ENCODE data around the gene ANK3.

Gene ANK3

GRCh38 chr10:60189861-60190475 is 199.7 kb downstream of the ANK3 start:
- H3K27me3 ChIP-seq, result no peaks in the 10 kb centered on the region
- no peak overlapping the region for H3K4me3 ChIP-seq
- H3K9me3 ChIP-seq, result no peaks in the 10 kb centered on the region
- H3K4me1 ChIP-seq, result peaks cover 0 to 37% (median 0%) of the 10 kb centered on the region in 4 donors
- H3K27ac ChIP-seq, result no peak overlapping the region
- no peaks in the 10 kb centered on the region for H3K36me3 ChIP-seq
- TF ChIP-seq CTCF (IDR thresholded peaks at IDR 0.05), result no peak
- DNase-seq, result no peak
- intact Hi-C loops (cut with DNase I; ENCODE audit: low total_unique reads), result no loop called here

GRCh38 chr10:60188548-60188947 is 201.1 kb downstream of the ANK3 start:
- Histone ChIP-seq H3K9me3 (no peaks in the 10 kb centered on the region), H3K4me3 (no peak overlapping the region), H3K36me3 (no peaks in the 10 kb centered on the region), H3K27ac (no peak overlapping the region), H3K27me3 (no peaks in the 10 kb centered on the region), H3K4me1 (peaks cover 0 to 51% (median 4%) of the 10 kb centered on the region in 4 donors)
- intact Hi-C loops (cut with DNase I; ENCODE audit: low total_unique reads), result no loop called here
- DNase-seq, result no peak
- no peak for TF ChIP-seq CTCF (IDR thresholded peaks at IDR 0.05)

- no peak overlapping the region for H3K4me3 ChIP-seq
- no peak for TF ChIP-seq CTCF (IDR thresholded peaks at IDR 0.05)
- H3K27ac ChIP-seq, result no peak overlapping the region
- DNase-seq, result no peak
- H3K9me3 ChIP-seq, result no peaks in the 10 kb centered on the region
- H3K36me3 ChIP-seq, result no peaks in the 10 kb centered on the region
- intact Hi-C loops (cut with DNase I; ENCODE audit: low total_unique reads), result no loop called here
- peaks cover 0 to 58% (median 4%) of the 10 kb centered on the region in 4 donors for H3K4me1 ChIP-seq
- H3K27me3 ChIP-seq, result no peaks in the 10 kb centered on the region
These were observed 202.0 kb downstream of the ANK3 start for GRCh38 chr10:60187691-60188090.

GRCh38 chr10:60186315-60187071 is 203.2 kb downstream of the ANK3 start:
- Histone ChIP-seq H3K27ac (peak overlapping the region; percentile 26 to 57), H3K4me3 (no peak overlapping the region), H3K36me3 (no peaks in the 10 kb centered on the region), H3K4me1 (peaks cover 0 to 66% (median 4%) of the 10 kb centered on the region in 4 donors), H3K9me3 (no peaks in the 10 kb centered on the region), H3K27me3 (no peaks in the 10 kb centered on the region)
- no peak for TF ChIP-seq CTCF (IDR thresholded peaks at IDR 0.05)
- peak; percentile 51 to 75 for DNase-seq
- intact Hi-C loops (cut with DNase I; ENCODE audit: low total_unique reads), result no loop called here

GRCh38 chr10:60185421-60185820 is 204.3 kb downstream of the ANK3 start:
- H3K4me1 ChIP-seq, result peaks cover 0 to 66% (median 4%) of the 10 kb centered on the region in 4 donors
- no peak for TF ChIP-seq CTCF (IDR thresholded peaks at IDR 0.05)
- H3K36me3 ChIP-seq, result no peaks in the 10 kb centered on the region
- no peak overlapping the region for H3K4me3 ChIP-seq
- DNase-seq, result no peak
- H3K9me3 ChIP-seq, result no peaks in the 10 kb centered on the region
- H3K27ac ChIP-seq, result peak overlapping the region in 1 of 2 donors; percentile 57
- intact Hi-C loops (cut with DNase I; ENCODE audit: low total_unique reads), result no loop called here
- H3K27me3 ChIP-seq, result no peaks in the 10 kb centered on the region
